GM12891 (cell line): ENCODE measurements around the gene SMARCA4.

Experiments used
- POLR2A ChIP-seq: IDR thresholded peaks from 2 replicates; pipeline ENCODE4 v1.6.1; 2011; ENCODE audit warnings: low read depth, low read length, control low read depth
- TAF1 ChIP-seq: IDR thresholded peaks from 2 replicates; pipeline ENCODE4 v1.6.1; 2011; ENCODE audit warnings: low read depth, low read length, control low read depth

DNA sequence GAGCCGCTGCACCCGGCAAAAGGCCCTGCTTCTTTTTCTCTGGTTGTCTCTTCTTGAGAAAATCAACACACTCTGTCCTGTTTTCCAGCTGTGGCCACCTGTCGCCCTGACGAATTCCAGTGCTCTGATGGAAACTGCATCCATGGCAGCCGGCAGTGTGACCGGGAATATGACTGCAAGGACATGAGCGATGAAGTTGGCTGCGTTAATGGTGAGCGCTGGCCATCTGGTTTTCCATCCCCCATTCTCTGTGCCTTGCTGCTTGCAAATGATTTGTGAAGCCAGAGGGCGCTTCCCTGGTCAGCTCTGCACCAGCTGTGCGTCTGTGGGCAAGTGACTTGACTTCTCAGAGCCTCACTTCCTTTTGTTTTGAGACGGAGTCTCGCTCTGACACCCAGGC, 145.6 kb downstream of the SMARCA4 start:
- no peak for TF ChIP-seq TAF1
- TF ChIP-seq POLR2A: no peak
